Right atrium auricular region (tissue), 2 donors: ENCODE measurements around the gene C5orf63. TPM values are rescaled to one million over a fixed set of nuclear protein-coding genes. Genes with fewer than 3 reads are reported as not detected.
"Not testable (repeated sequence)": the region's sequence is repeated elsewhere in the genome, so short reads cannot be mapped to it uniquely, and the experiment has no call there.

Experiments
- DNase-seq: peaks from one replicate; pipeline ENCODE4 v3.0.0-alpha.2; 2019; ENCODE audit warnings: low spot score
- H3K27ac ChIP-seq, 2 donors: fragments of 200-600 bp; sonication (generic); 1 replicate in 1 of 2; 2 replicates in 1 of 2; pipeline ENCODE4 v1.5.1; 2016 to 2019
- H3K27me3 ChIP-seq, 2 donors: fragments of 200-600 bp; sonication (generic); one replicate each; pipeline versions ENCODE4 v1.5.1 to v1.6.0; 2017 to 2019
- H3K36me3 ChIP-seq: fragments of 200-600 bp; sonication (generic); one replicate; pipeline ENCODE4 v1.5.1; 2016
- H3K4me1 ChIP-seq, 2 donors: fragments of 200-600 bp; sonication (generic); one replicate each; pipeline versions ENCODE4 v1.5.1 to v1.6.0; 2017 to 2019
- H3K4me3 ChIP-seq, 2 donors: fragments of 200-600 bp; sonication (generic); 1 replicate in 1 of 2; 2 replicates in 1 of 2; pipeline ENCODE4 v1.5.1; 2017 to 2019; ENCODE audit warnings: mild to moderate bottlenecking in 1 of 2, moderate library complexity in 1 of 2
- H3K9me3 ChIP-seq, 2 donors: fragments of 200-600 bp; sonication (generic); one replicate each; pipeline ENCODE4 v1.5.1; 2019
- total RNA-seq, 2 donors: library from RNA; depleted of rRNA; stranded (reverse); fragments of >200 nt; gene quantifications; one replicate each; pipeline ENCODE4 v1.1.0, GENCODE V29; 2016
- TF ChIP-seq, protein P1 (sequence below), 2 donors: fragments of 200-600 bp; sonication (generic); IDR thresholded peaks; one replicate each; pipeline ENCODE4 v1.5.1; 2019; ENCODE audit warnings: antibody characterized with exemption in 2 of 2

Gene C5orf63
- total RNA-seq, 2 donors from 2014 or later: 1.7 to 2.8 TPM

DNA sequence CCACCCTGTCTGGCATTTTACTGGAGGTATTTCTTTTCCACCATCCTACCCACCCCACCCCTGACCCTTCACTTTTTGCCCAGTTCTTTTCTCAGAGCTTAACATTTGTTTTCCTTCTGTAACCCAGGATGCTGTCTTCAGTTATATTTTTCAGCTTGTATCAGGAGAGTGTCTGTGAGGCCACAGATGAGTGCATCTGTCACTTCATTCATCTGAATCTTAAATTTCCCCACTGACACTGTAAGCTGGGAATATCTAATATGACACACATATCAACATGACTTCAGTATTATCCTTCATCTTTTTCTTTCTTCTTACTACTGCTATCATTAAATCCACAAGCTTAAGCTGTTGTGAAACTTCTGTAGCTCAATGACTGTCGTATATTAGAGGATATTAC lies 47.8 kb downstream of the C5orf63 start:
- Histone ChIP-seq H3K36me3 (no peaks in the 10 kb centered on the region), H3K9me3 (no peaks in the 10 kb centered on the region), H3K27ac (peak overlapping the region in 1 of 2 donors; percentile 41), H3K4me3 (no peak overlapping the region), H3K27me3 (no peaks in the 10 kb centered on the region), H3K4me1 (peaks cover 0 to 19% of the 10 kb centered on the region in 2 donors)
- DNase-seq: no peak
- TF ChIP-seq, protein P1, sequence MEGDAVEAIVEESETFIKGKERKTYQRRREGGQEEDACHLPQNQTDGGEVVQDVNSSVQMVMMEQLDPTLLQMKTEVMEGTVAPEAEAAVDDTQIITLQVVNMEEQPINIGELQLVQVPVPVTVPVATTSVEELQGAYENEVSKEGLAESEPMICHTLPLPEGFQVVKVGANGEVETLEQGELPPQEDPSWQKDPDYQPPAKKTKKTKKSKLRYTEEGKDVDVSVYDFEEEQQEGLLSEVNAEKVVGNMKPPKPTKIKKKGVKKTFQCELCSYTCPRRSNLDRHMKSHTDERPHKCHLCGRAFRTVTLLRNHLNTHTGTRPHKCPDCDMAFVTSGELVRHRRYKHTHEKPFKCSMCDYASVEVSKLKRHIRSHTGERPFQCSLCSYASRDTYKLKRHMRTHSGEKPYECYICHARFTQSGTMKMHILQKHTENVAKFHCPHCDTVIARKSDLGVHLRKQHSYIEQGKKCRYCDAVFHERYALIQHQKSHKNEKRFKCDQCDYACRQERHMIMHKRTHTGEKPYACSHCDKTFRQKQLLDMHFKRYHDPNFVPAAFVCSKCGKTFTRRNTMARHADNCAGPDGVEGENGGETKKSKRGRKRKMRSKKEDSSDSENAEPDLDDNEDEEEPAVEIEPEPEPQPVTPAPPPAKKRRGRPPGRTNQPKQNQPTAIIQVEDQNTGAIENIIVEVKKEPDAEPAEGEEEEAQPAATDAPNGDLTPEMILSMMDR (IDR thresholded peaks at IDR 0.05): no peak

DNA sequence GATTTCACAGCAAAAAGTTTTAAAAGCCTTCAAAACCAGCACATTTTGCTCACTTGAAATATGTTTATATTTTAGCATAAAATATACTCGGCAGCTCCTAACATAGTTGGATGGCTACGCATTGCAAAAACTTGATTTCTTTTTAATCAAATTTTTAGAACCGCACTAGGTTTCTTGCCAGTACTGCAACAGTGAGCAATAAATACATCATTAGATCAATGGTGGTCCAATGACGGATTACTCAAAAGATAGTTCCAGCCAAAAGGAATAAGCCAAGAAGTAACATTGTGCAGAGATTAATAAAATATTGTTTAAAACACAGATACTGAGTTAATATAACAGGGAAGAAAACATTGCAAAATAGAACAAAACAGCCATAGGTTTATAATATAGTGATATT lies 48.5 kb downstream of the C5orf63 start:
- H3K36me3 ChIP-seq: no peaks in the 10 kb centered on the region
- no peaks in the 10 kb centered on the region for H3K9me3 ChIP-seq
- no peak for DNase-seq
- H3K4me3 ChIP-seq: no peak overlapping the region
- H3K4me1 ChIP-seq: peaks cover 0 to 19% of the 10 kb centered on the region in 2 donors
- no peak overlapping the region for H3K27ac ChIP-seq
- no peaks in the 10 kb centered on the region for H3K27me3 ChIP-seq
- TF ChIP-seq, protein P1 (IDR thresholded peaks at IDR 0.05): no peak

DNA sequence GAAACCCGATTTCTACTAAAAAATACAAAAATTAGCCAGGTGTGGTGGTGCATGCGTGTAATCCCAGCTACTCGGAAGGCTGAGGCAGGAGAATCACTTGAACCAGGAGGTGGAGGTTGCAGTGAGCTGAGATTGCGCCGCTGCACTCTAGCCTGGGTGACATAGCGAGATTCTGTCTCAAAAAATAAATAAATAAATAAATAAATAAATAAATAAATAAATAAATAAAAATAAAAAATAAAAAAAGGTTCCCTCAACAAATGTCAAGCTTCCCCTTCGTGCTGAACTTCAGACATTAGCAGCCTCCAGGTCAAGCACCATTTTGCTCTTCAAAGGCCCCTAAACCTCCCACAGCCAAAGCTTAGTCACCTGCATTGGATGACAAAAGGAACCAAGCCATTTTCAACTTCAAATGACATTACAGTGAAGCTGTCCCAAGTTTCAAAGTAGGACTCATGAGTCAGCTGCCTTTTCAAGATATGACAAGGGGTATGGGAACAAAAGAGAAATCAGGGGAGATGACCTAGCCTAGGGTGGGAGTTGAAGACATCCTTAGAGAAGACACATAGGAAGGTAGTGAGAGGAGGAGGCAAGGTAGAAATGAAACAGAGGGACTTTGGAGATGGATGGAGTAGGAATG lies 49.6 kb downstream of the C5orf63 start:
- not testable (repeated sequence) for H3K4me3 ChIP-seq, H3K9me3 ChIP-seq, H3K36me3 ChIP-seq, H3K27me3 ChIP-seq, DNase-seq, H3K27ac ChIP-seq
- H3K4me1 ChIP-seq: peaks cover 0 to 13% of the 10 kb centered on the region in 2 donors

DNA sequence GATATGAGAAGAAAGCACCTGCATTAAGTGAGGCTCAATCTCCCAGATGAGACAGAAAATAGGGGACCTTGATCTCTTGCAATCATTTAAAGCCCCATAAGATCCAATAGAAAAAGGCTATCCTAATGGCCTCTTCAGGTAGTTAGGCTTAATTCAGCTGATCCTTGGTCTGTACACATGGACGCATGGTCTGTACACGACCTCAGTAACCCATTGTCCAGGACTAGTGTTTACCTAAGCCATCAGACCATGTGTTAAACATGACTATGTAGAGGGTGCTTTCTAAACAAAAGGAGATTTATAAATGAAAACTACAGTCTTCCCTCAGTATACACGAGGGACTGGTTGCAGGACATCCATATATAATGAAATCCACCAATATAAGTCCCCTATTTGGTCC lies 50.5 kb downstream of the C5orf63 start:
- peaks cover 0 to 10% of the 10 kb centered on the region in 2 donors for H3K4me1 ChIP-seq
- no peak overlapping the region for H3K27ac ChIP-seq
- no peak overlapping the region for H3K4me3 ChIP-seq
- H3K9me3 ChIP-seq: no peaks in the 10 kb centered on the region
- H3K36me3 ChIP-seq: no peaks in the 10 kb centered on the region
- TF ChIP-seq, protein P1 (IDR thresholded peaks at IDR 0.05): no peak
- no peak for DNase-seq
- H3K27me3 ChIP-seq: no peaks in the 10 kb centered on the region

DNA sequence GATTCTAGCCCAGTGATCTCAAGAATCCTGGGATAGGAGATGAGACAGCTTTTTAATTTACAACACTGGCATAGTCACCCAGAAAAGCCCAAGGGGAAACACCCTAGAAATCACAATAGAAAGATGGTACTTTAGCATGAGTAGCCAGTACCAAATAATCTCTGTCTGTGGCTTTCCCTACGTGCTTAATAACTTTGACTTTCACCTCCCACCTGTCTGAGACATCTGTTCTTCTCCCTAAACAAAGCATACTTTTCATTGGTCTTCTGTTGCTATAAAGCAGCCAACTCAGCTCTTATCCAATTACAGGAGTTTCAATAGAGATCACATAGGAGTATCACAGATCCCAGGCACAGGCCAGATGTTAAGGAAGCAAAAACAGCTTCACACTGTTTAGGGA lies 53.4 kb downstream of the C5orf63 start:
- H3K36me3 ChIP-seq: no peaks in the 10 kb centered on the region
- H3K4me3 ChIP-seq: no peak overlapping the region
- TF ChIP-seq, protein P1 (IDR thresholded peaks at IDR 0.05): no peak

DNA sequence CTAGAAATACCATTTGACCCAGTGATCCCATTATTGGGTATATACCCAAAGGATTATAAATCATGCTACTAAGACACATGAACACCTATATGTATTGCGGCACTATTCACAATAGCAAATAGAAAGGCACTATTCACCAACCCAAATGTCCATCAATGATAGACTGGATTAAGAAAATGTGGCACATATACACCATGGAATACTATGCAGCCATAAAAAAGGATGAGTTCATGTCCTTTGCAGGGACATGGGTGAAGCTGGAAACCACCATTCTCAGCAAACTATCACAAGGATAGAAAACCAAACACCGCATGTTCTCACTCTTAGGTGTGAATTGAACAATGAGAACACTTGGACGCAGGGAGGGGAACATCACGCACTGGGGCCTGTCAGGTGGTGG lies 56.6 kb downstream of the C5orf63 start:
- H3K27ac ChIP-seq, H3K4me3 ChIP-seq, H3K27me3 ChIP-seq, H3K36me3 ChIP-seq, H3K9me3 ChIP-seq, DNase-seq: not testable (repeated sequence)
- peaks cover 0 to 16% of the 10 kb centered on the region in 2 donors for H3K4me1 ChIP-seq

More for the DNA sequence above, 53.4 kb downstream of the C5orf63 start:
- Histone ChIP-seq H3K27ac (no peak overlapping the region), H3K9me3 (no peaks in the 10 kb centered on the region), H3K4me1 (no peaks in the 10 kb centered on the region), H3K27me3 (no peaks in the 10 kb centered on the region)
- no peak for DNase-seq

DNA sequence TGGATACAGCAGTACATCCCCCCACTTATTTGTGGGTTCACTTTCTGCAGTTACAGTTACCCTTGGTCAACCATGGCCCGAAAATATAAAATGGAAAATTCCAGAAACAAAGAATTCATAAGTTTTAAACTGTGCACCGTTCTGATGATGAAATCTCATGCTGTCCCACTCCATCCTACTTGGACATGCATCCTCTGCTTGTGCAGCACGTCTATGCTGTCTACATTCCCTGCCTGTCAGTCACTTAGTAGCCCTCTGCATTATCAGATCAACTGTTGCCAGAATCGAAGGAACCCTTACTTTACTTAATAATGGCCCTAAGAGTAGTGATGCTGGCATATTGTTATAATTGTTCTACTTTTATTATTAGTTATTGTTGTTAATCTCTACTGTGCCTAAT lies 57.6 kb downstream of the C5orf63 start:
- Histone ChIP-seq H3K36me3 (no peaks in the 10 kb centered on the region), H3K27ac (no peak overlapping the region), H3K9me3 (no peaks in the 10 kb centered on the region), H3K4me3 (no peak overlapping the region), H3K27me3 (no peaks in the 10 kb centered on the region), H3K4me1 (peaks cover 0 to 26% of the 10 kb centered on the region in 2 donors)
- TF ChIP-seq, protein P1 (IDR thresholded peaks at IDR 0.05): no peak
- DNase-seq: no peak
